ENCODE data around the gene ALDOB. TPM values are rescaled to one million over a fixed set of nuclear protein-coding genes. Genes with fewer than 3 reads are reported as not detected.
A peak's percentile ranks its signal among the peaks of the same experiment; 100 is the strongest.

The ALDOB gene
- total and polyA plus RNA-seq, 2 of the 13 experiments (the other 11 are each of a cell fraction or from before 2014, with no cell fraction given) = 0.29 to 0.97 TPM

DNA sequence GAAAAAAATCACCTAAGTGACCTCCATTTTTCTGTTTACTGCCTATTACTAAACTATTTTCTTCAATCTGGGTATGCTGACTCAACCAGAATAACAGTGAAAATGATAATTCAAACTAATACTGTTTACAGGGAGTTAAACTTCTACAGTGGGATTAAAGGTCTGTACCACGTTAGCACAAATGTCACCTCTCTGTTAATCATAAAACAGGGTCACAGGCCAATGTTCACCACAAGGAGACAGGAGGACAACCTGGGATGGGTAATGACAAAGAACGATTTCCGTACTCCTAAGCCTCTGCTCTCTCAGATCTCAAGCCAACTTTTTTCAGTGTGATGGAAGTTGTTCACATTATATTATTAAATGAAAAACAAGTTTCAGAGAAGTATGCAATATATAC lies 2.3 kb downstream of the ALDOB start (continued):
- TF ChIP-seq ZNF577 (CRISPR knock-in tag; IDR thresholded peaks at IDR 0.05; ENCODE audit: borderline replicate concordance, low read depth) (no peak), SIN3B (IDR thresholded peaks at IDR 0.05; ENCODE audit: low read length) (no peak), YEATS4 (CRISPR knock-in tag; IDR thresholded peaks at IDR 0.05; ENCODE audit: borderline replicate concordance) (peak; percentile 74; the same call in 1 of the 2 replicates), MED13 (CRISPR knock-in tag; IDR thresholded peaks at IDR 0.05) (peak; percentile 76; the same call in 1 of the 2 replicates), CBX5 (CRISPR knock-in tag; IDR thresholded peaks at IDR 0.05; ENCODE audit: borderline replicate concordance) (no peak), ZFP37 (CRISPR knock-in tag; IDR thresholded peaks at IDR 0.05; ENCODE audit: borderline replicate concordance) (no peak), CAMTA2 (CRISPR knock-in tag; IDR thresholded peaks at IDR 0.05; ENCODE audit: borderline replicate concordance) (no peak), NFIC (IDR thresholded peaks at IDR 0.05; ENCODE audit: low read length) (peak; percentile 93), FOXA1 (IDR thresholded peaks at IDR 0.05) (no peak), FOXA1 (CRISPR knock-in tag; IDR thresholded peaks at IDR 0.05) (peak; percentile 75), ETV5 (CRISPR knock-in tag; IDR thresholded peaks at IDR 0.05; ENCODE audit: borderline replicate concordance) (peak; percentile 88; the same call in 1 of the 2 replicates), ZNF713 (CRISPR knock-in tag; IDR thresholded peaks at IDR 0.05) (no peak), ZNF430 (CRISPR knock-in tag; IDR thresholded peaks at IDR 0.05) (no peak), HDAC2 (CRISPR knock-in tag; IDR thresholded peaks at IDR 0.05) (peak; percentile 94), ZNF253 (CRISPR knock-in tag; IDR thresholded peaks at IDR 0.05; ENCODE audit: borderline replicate concordance) (no peak), ZNF850 (CRISPR knock-in tag; conservative IDR thresholded peaks at IDR 0.05) (no peak), ZNF329 (CRISPR knock-in tag; IDR thresholded peaks at IDR 0.05; ENCODE audit: low read depth) (no peak), ZNF816 (CRISPR knock-in tag; IDR thresholded peaks at IDR 0.05; ENCODE audit: borderline replicate concordance) (0 out of 2 replicates have a peak, but pooled peaks have one; percentile 8)
- TF ChIP-seq, protein P1, sequence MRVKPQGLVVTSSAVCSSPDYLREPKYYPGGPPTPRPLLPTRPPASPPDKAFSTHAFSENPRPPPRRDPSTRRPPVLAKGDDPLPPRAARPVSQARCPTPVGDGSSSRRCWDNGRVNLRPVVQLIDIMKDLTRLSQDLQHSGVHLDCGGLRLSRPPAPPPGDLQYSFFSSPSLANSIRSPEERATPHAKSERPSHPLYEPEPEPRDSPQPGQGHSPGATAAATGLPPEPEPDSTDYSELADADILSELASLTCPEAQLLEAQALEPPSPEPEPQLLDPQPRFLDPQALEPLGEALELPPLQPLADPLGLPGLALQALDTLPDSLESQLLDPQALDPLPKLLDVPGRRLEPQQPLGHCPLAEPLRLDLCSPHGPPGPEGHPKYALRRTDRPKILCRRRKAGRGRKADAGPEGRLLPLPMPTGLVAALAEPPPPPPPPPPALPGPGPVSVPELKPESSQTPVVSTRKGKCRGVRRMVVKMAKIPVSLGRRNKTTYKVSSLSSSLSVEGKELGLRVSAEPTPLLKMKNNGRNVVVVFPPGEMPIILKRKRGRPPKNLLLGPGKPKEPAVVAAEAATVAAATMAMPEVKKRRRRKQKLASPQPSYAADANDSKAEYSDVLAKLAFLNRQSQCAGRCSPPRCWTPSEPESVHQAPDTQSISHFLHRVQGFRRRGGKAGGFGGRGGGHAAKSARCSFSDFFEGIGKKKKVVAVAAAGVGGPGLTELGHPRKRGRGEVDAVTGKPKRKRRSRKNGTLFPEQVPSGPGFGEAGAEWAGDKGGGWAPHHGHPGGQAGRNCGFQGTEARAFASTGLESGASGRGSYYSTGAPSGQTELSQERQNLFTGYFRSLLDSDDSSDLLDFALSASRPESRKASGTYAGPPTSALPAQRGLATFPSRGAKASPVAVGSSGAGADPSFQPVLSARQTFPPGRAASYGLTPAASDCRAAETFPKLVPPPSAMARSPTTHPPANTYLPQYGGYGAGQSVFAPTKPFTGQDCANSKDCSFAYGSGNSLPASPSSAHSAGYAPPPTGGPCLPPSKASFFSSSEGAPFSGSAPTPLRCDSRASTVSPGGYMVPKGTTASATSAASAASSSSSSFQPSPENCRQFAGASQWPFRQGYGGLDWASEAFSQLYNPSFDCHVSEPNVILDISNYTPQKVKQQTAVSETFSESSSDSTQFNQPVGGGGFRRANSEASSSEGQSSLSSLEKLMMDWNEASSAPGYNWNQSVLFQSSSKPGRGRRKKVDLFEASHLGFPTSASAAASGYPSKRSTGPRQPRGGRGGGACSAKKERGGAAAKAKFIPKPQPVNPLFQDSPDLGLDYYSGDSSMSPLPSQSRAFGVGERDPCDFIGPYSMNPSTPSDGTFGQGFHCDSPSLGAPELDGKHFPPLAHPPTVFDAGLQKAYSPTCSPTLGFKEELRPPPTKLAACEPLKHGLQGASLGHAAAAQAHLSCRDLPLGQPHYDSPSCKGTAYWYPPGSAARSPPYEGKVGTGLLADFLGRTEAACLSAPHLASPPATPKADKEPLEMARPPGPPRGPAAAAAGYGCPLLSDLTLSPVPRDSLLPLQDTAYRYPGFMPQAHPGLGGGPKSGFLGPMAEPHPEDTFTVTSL (CRISPR knock-in tag; IDR thresholded peaks at IDR 0.05; ENCODE audit: borderline replicate concordance) = peak; percentile 95; the same call in 1 of the 2 replicates
- TF ChIP-seq, protein P2, sequence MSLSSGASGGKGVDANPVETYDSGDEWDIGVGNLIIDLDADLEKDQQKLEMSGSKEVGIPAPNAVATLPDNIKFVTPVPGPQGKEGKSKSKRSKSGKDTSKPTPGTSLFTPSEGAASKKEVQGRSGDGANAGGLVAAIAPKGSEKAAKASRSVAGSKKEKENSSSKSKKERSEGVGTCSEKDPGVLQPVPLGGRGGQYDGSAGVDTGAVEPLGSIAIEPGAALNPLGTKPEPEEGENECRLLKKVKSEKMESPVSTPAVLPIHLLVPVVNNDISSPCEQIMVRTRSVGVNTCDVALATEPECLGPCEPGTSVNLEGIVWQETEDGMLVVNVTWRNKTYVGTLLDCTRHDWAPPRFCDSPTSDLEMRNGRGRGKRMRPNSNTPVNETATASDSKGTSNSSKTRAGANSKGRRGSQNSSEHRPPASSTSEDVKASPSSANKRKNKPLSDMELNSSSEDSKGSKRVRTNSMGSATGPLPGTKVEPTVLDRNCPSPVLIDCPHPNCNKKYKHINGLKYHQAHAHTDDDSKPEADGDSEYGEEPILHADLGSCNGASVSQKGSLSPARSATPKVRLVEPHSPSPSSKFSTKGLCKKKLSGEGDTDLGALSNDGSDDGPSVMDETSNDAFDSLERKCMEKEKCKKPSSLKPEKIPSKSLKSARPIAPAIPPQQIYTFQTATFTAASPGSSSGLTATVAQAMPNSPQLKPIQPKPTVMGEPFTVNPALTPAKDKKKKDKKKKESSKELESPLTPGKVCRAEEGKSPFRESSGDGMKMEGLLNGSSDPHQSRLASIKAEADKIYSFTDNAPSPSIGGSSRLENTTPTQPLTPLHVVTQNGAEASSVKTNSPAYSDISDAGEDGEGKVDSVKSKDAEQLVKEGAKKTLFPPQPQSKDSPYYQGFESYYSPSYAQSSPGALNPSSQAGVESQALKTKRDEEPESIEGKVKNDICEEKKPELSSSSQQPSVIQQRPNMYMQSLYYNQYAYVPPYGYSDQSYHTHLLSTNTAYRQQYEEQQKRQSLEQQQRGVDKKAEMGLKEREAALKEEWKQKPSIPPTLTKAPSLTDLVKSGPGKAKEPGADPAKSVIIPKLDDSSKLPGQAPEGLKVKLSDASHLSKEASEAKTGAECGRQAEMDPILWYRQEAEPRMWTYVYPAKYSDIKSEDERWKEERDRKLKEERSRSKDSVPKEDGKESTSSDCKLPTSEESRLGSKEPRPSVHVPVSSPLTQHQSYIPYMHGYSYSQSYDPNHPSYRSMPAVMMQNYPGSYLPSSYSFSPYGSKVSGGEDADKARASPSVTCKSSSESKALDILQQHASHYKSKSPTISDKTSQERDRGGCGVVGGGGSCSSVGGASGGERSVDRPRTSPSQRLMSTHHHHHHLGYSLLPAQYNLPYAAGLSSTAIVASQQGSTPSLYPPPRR (CRISPR knock-in tag; IDR thresholded peaks at IDR 0.05; ENCODE audit: borderline replicate concordance) = peak; percentile 79; the same call in 1 of the 2 replicates
- TF ChIP-seq, protein P3, sequence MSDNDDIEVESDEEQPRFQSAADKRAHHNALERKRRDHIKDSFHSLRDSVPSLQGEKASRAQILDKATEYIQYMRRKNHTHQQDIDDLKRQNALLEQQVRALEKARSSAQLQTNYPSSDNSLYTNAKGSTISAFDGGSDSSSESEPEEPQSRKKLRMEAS (IDR thresholded peaks at IDR 0.05) = peak; percentile 61
